ENCODE results near the gene PRTN3.

Gene PRTN3

GRCh38 chr19:840519-841206, at the start of gene PRTN3:
Gene PRTN3, plus strand, starts transcription at chr19:840999. Its CDS starts 10 bp downstream, at chr19:841009.
- Histone ChIP-seq H3K36me3 (ENCODE audit: control insufficient read depth in 1 of 2, insufficient read depth in 2 of 2, low read length in 2 of 2) (no peaks in the 10 kb centered on the region), H3K27me3 (ENCODE audit: low read depth, low read length) (peaks cover 7% of the 10 kb centered on the region), H3K4me3 (ENCODE audit: low read depth in 1 of 2, low read length in 2 of 2) (no peak within 1 kb of the TSS), H3K4me1 (ENCODE audit: control insufficient read depth in 1 of 2, insufficient read depth in 2 of 2, low read length in 2 of 2) (peaks cover 0 to 9% of the 10 kb centered on the region in 2 donors), H3K9me3 (ENCODE audit: control insufficient read depth in 1 of 2, low read length in 2 of 2) (no peaks in the 10 kb centered on the region), H3K27ac (ENCODE audit: low read length) (no peak within 1 kb of the TSS)

- no peaks in the 10 kb centered on the region for H3K9me3 ChIP-seq (ENCODE audit: control insufficient read depth in 1 of 2, low read length in 2 of 2)
- no peak overlapping the region for H3K27ac ChIP-seq (ENCODE audit: low read length)
- no peaks in the 10 kb centered on the region for H3K36me3 ChIP-seq (ENCODE audit: control insufficient read depth in 1 of 2, insufficient read depth in 2 of 2, low read length in 2 of 2)
- peaks cover 0 to 20% of the 10 kb centered on the region in 2 donors for H3K4me1 ChIP-seq (ENCODE audit: control insufficient read depth in 1 of 2, insufficient read depth in 2 of 2, low read length in 2 of 2)
- no peaks in the 10 kb centered on the region for H3K27me3 ChIP-seq (ENCODE audit: low read depth, low read length)
- H3K4me3 ChIP-seq (ENCODE audit: low read depth in 1 of 2, low read length in 2 of 2): no peak overlapping the region
Measured at GRCh38 chr19:791007-791566, 49.7 kb upstream of the PRTN3 start.

GRCh38 chr19:791567-792305, 49.1 kb upstream of the PRTN3 start:
- no peak overlapping the region for H3K27ac ChIP-seq (ENCODE audit: low read length)
- no peaks in the 10 kb centered on the region for H3K36me3 ChIP-seq (ENCODE audit: control insufficient read depth in 1 of 2, insufficient read depth in 2 of 2, low read length in 2 of 2)
- H3K9me3 ChIP-seq (ENCODE audit: control insufficient read depth in 1 of 2, low read length in 2 of 2): no peaks in the 10 kb centered on the region
- H3K27me3 ChIP-seq (ENCODE audit: low read depth, low read length): no peaks in the 10 kb centered on the region
- peaks cover 0 to 22% of the 10 kb centered on the region in 2 donors for H3K4me1 ChIP-seq (ENCODE audit: control insufficient read depth in 1 of 2, insufficient read depth in 2 of 2, low read length in 2 of 2)
- no peak overlapping the region for H3K4me3 ChIP-seq (ENCODE audit: low read depth in 1 of 2, low read length in 2 of 2)

GRCh38 chr19:792306-792885, 48.4 kb upstream of the PRTN3 start:
- H3K4me1 ChIP-seq (ENCODE audit: control insufficient read depth in 1 of 2, insufficient read depth in 2 of 2, low read length in 2 of 2): peaks cover 0 to 22% of the 10 kb centered on the region in 2 donors
- no peaks in the 10 kb centered on the region for H3K36me3 ChIP-seq (ENCODE audit: control insufficient read depth in 1 of 2, insufficient read depth in 2 of 2, low read length in 2 of 2)
- H3K27me3 ChIP-seq (ENCODE audit: low read depth, low read length): no peaks in the 10 kb centered on the region
- H3K9me3 ChIP-seq (ENCODE audit: control insufficient read depth in 1 of 2, low read length in 2 of 2): no peaks in the 10 kb centered on the region
- H3K4me3 ChIP-seq (ENCODE audit: low read depth in 1 of 2, low read length in 2 of 2): no peak overlapping the region
- H3K27ac ChIP-seq (ENCODE audit: low read length): no peak overlapping the region

GRCh38 chr19:793806-794205, 47.0 kb upstream of the PRTN3 start:
- no peaks in the 10 kb centered on the region for H3K36me3 ChIP-seq (ENCODE audit: control insufficient read depth in 1 of 2, insufficient read depth in 2 of 2, low read length in 2 of 2)
- no peaks in the 10 kb centered on the region for H3K27me3 ChIP-seq (ENCODE audit: low read depth, low read length)
- H3K4me3 ChIP-seq (ENCODE audit: low read depth in 1 of 2, low read length in 2 of 2): no peak overlapping the region
- peaks cover 0 to 23% of the 10 kb centered on the region in 2 donors for H3K4me1 ChIP-seq (ENCODE audit: control insufficient read depth in 1 of 2, insufficient read depth in 2 of 2, low read length in 2 of 2)
- H3K27ac ChIP-seq (ENCODE audit: low read length): no peak overlapping the region
- H3K9me3 ChIP-seq (ENCODE audit: control insufficient read depth in 1 of 2, low read length in 2 of 2): no peaks in the 10 kb centered on the region

- Histone ChIP-seq H3K27me3 (ENCODE audit: low read depth, low read length) (no peaks in the 10 kb centered on the region), H3K36me3 (ENCODE audit: control insufficient read depth in 1 of 2, insufficient read depth in 2 of 2, low read length in 2 of 2) (peaks cover 0 to under 1% of the 10 kb centered on the region in 2 donors), H3K4me3 (ENCODE audit: low read depth in 1 of 2, low read length in 2 of 2) (no peak overlapping the region), H3K27ac (ENCODE audit: low read length) (no peak overlapping the region), H3K9me3 (ENCODE audit: control insufficient read depth in 1 of 2, low read length in 2 of 2) (no peaks in the 10 kb centered on the region), H3K4me1 (ENCODE audit: control insufficient read depth in 1 of 2, insufficient read depth in 2 of 2, low read length in 2 of 2) (peaks cover 6 to 26% of the 10 kb centered on the region in 2 donors)
Measured at GRCh38 chr19:795073-795611, 45.7 kb upstream of the PRTN3 start.

GRCh38 chr19:795691-796581, 44.9 kb upstream of the PRTN3 start:
- H3K4me1 ChIP-seq (ENCODE audit: control insufficient read depth in 1 of 2, insufficient read depth in 2 of 2, low read length in 2 of 2): peaks cover 13 to 34% of the 10 kb centered on the region in 2 donors
- no peaks in the 10 kb centered on the region for H3K27me3 ChIP-seq (ENCODE audit: low read depth, low read length)

GRCh38 chr19:796692-797527, 43.9 kb upstream of the PRTN3 start, which contains the start of gene PTBP1:
Gene PTBP1, plus strand, starts transcription at chr19:797452. Its CDS starts 46 bp downstream, at chr19:797498.
- Histone ChIP-seq H3K4me1 (ENCODE audit: control insufficient read depth in 1 of 2, insufficient read depth in 2 of 2, low read length in 2 of 2) (peaks cover 16 to 44% of the 10 kb centered on the region in 2 donors), H3K27ac (ENCODE audit: low read length) (peak within 1 kb of the TSS; percentile 72), H3K9me3 (ENCODE audit: control insufficient read depth in 1 of 2, low read length in 2 of 2) (no peaks in the 10 kb centered on the region), H3K4me3 (ENCODE audit: low read depth in 1 of 2, low read length in 2 of 2) (peak within 1 kb of the TSS; percentile 84 to 90), H3K27me3 (ENCODE audit: low read depth, low read length) (no peaks in the 10 kb centered on the region), H3K36me3 (ENCODE audit: control insufficient read depth in 1 of 2, insufficient read depth in 2 of 2, low read length in 2 of 2) (peaks cover 0 to 6% of the 10 kb centered on the region in 2 donors)

More at GRCh38 chr19:795691-796581, 44.9 kb upstream of the PRTN3 start:
- peak overlapping the region; percentile 52 to 72 for H3K4me3 ChIP-seq (ENCODE audit: low read depth in 1 of 2, low read length in 2 of 2)
- H3K27ac ChIP-seq (ENCODE audit: low read length): no peak overlapping the region
- peaks cover 0 to 6% of the 10 kb centered on the region in 2 donors for H3K36me3 ChIP-seq (ENCODE audit: control insufficient read depth in 1 of 2, insufficient read depth in 2 of 2, low read length in 2 of 2)
- no peaks in the 10 kb centered on the region for H3K9me3 ChIP-seq (ENCODE audit: control insufficient read depth in 1 of 2, low read length in 2 of 2)

GRCh38 chr19:797528-798414, 43.0 kb upstream of the PRTN3 start:
- Histone ChIP-seq H3K9me3 (ENCODE audit: control insufficient read depth in 1 of 2, low read length in 2 of 2) (no peaks in the 10 kb centered on the region), H3K27ac (ENCODE audit: low read length) (peak overlapping the region; percentile 63), H3K4me3 (ENCODE audit: low read depth in 1 of 2, low read length in 2 of 2) (peak overlapping the region; percentile 84 to 90), H3K27me3 (ENCODE audit: low read depth, low read length) (no peaks in the 10 kb centered on the region), H3K36me3 (ENCODE audit: control insufficient read depth in 1 of 2, insufficient read depth in 2 of 2, low read length in 2 of 2) (peaks cover 0 to 6% of the 10 kb centered on the region in 2 donors), H3K4me1 (ENCODE audit: control insufficient read depth in 1 of 2, insufficient read depth in 2 of 2, low read length in 2 of 2) (peaks cover 21 to 53% of the 10 kb centered on the region in 2 donors)
